Measurements from ENCODE around the gene TMEM108. TPM values are rescaled to one million over a fixed set of nuclear protein-coding genes. Genes with fewer than 3 reads are reported as not detected.

Gene TMEM108
- polyA plus RNA-seq, 3 donors: not detected

DNA sequence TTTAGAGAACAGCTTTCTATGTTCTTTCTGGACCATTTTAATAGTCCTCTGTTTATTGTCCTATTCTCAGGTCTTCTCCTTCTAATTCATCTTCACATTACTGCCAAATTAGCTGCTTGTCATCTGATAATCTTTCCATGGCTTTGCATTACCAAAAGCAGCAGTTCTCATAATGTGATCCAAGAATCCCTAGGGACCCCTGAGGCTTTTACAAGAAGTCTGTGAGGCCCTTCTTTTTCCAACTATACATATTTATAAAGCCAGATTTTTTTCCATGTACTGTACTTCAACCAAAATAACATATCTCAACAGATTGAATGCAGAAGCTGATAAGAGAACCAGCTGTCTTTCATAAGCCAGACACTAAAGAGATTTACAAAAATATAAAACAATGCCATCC, 199.2 kb downstream of the TMEM108 start:
- Mint-ChIP-seq H3K4me1 (no peaks in the 10 kb centered on the region), H3K27me3 (ENCODE audit: low read depth in 3 of 3) (no peaks in the 10 kb centered on the region), H3K27ac (no peak overlapping the region), H3K9me3 (peaks cover 0 to 3% (median 0%) of the 10 kb centered on the region in 7 donors), H3K36me3 (no peaks in the 10 kb centered on the region), H3K4me3 (no peak overlapping the region)
- no peak overlapping the region for H3K4me3 ChIP-seq (replicated peaks in 1 of 3; ENCODE audit: low read depth in 2 of 3, low read length in 3 of 3)
- H3K4me2 ChIP-seq (replicated peaks; ENCODE audit: extremely low read depth, low read length, poor library complexity, severe bottlenecking): no peak overlapping the region
- no peaks in the 10 kb centered on the region for H3K9me3 ChIP-seq (replicated peaks in 1 of 2; ENCODE audit: control insufficient read depth in 1 of 2, insufficient read depth in 1 of 2, low read length in 2 of 2)
- TF ChIP-seq, protein P1, sequence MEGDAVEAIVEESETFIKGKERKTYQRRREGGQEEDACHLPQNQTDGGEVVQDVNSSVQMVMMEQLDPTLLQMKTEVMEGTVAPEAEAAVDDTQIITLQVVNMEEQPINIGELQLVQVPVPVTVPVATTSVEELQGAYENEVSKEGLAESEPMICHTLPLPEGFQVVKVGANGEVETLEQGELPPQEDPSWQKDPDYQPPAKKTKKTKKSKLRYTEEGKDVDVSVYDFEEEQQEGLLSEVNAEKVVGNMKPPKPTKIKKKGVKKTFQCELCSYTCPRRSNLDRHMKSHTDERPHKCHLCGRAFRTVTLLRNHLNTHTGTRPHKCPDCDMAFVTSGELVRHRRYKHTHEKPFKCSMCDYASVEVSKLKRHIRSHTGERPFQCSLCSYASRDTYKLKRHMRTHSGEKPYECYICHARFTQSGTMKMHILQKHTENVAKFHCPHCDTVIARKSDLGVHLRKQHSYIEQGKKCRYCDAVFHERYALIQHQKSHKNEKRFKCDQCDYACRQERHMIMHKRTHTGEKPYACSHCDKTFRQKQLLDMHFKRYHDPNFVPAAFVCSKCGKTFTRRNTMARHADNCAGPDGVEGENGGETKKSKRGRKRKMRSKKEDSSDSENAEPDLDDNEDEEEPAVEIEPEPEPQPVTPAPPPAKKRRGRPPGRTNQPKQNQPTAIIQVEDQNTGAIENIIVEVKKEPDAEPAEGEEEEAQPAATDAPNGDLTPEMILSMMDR (IDR thresholded peaks at IDR 0.05): no peak
- intact Hi-C loops (cut with micrococcal nuclease): no loop called here
- no peak for DNase-seq
- no peak overlapping the region for H2AFZ ChIP-seq (ENCODE audit: insufficient read depth, low read depth, low read length, poor library complexity, severe bottlenecking)
- no peaks in the 10 kb centered on the region for H3K4me1 ChIP-seq (ENCODE audit: control insufficient read depth in 1 of 2, insufficient read depth in 2 of 2, low read length in 2 of 2)
- H3K36me3 ChIP-seq (replicated peaks in 1 of 2; ENCODE audit: control insufficient read depth in 1 of 2, insufficient read depth in 2 of 2, low read length in 2 of 2): no peaks in the 10 kb centered on the region
- H3K27me3 ChIP-seq (ENCODE audit: control insufficient read depth in 2 of 2, insufficient read depth in 2 of 2, low read length in 2 of 2): no peaks in the 10 kb centered on the region
- no peak overlapping the region for H3K27ac ChIP-seq (ENCODE audit: low read depth in 1 of 2, low read length in 2 of 2)
- H4K20me1 ChIP-seq (ENCODE audit: insufficient read depth, low read length): no peaks in the 10 kb centered on the region
- no peak overlapping the region for H3K9ac ChIP-seq (ENCODE audit: insufficient read depth, low read length, poor library complexity, severe bottlenecking)
- H3K79me2 ChIP-seq (ENCODE audit: insufficient read depth, low read length): no peaks in the 10 kb centered on the region

DNA sequence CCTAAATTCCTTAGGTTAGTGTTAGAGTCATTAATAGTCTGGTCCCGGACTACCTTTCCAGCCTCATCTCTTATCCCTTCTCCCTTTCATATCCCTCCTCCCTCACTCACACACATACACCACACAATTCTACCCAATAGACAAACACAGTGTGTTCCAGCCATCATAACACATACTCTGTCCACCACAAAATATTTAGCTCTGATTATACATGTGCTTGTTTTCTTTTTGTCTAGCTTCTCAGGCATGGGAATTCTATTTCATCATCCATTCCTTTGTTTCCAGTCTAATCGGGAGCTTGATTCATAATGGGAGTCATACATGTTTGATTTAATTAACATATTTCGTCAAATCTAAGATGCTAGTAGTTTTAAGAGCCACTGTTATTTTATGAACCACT, 199.8 kb downstream of the TMEM108 start:
- no peak overlapping the region for H3K27ac ChIP-seq (ENCODE audit: low read depth in 1 of 2, low read length in 2 of 2)
- no peaks in the 10 kb centered on the region for H3K36me3 Mint-ChIP-seq
- no peaks in the 10 kb centered on the region for H3K27me3 Mint-ChIP-seq (ENCODE audit: low read depth in 3 of 3)
- H3K27me3 ChIP-seq (ENCODE audit: control insufficient read depth in 2 of 2, insufficient read depth in 2 of 2, low read length in 2 of 2): no peaks in the 10 kb centered on the region
- WGBS (ENCODE audit: insufficient coverage): no CpG with 5 or more reads among the region's 3 CpGs
- H3K9me3 ChIP-seq (replicated peaks in 1 of 2; ENCODE audit: control insufficient read depth in 1 of 2, insufficient read depth in 1 of 2, low read length in 2 of 2): no peaks in the 10 kb centered on the region
- TF ChIP-seq, protein P1 (IDR thresholded peaks at IDR 0.05): no peak
- H3K9me3 Mint-ChIP-seq: peaks cover 0 to 7% (median 0%) of the 10 kb centered on the region in 7 donors
- H2AFZ ChIP-seq (ENCODE audit: insufficient read depth, low read depth, low read length, poor library complexity, severe bottlenecking): no peak overlapping the region
- H3K9ac ChIP-seq (ENCODE audit: insufficient read depth, low read length, poor library complexity, severe bottlenecking): no peak overlapping the region
- intact Hi-C loops (cut with micrococcal nuclease): no loop called here
- H3K36me3 ChIP-seq (replicated peaks in 1 of 2; ENCODE audit: control insufficient read depth in 1 of 2, insufficient read depth in 2 of 2, low read length in 2 of 2): no peaks in the 10 kb centered on the region
- H3K4me2 ChIP-seq (replicated peaks; ENCODE audit: extremely low read depth, low read length, poor library complexity, severe bottlenecking): no peak overlapping the region
- H3K79me2 ChIP-seq (ENCODE audit: insufficient read depth, low read length): no peaks in the 10 kb centered on the region
- no peak overlapping the region for H3K27ac Mint-ChIP-seq
- no peak for DNase-seq
- no peaks in the 10 kb centered on the region for H3K4me1 Mint-ChIP-seq
- no peaks in the 10 kb centered on the region for H3K4me1 ChIP-seq (ENCODE audit: control insufficient read depth in 1 of 2, insufficient read depth in 2 of 2, low read length in 2 of 2)
- H3K4me3 Mint-ChIP-seq: no peak overlapping the region
- no peaks in the 10 kb centered on the region for H4K20me1 ChIP-seq (ENCODE audit: insufficient read depth, low read length)
- H3K4me3 ChIP-seq (replicated peaks in 1 of 3; ENCODE audit: low read depth in 2 of 3, low read length in 3 of 3): no peak overlapping the region

All from CD14-positive monocyte (primary cell).